ENCODE measurements around the gene FOXRED1.

FOXRED1 gene

GRCh38 chr11:126282736-126283591 lies 14.0 kb downstream of the FOXRED1 start, which contains the start of gene TIRAP:
TIRAP (plus strand) TSS chr11:126283093; CDS start chr11:126290895, 7,802 bp downstream.
- H3K4me1 ChIP-seq (ENCODE audit: low read length): peaks cover 7% of the 10 kb centered on the region
- no peaks in the 10 kb centered on the region for H3K27me3 ChIP-seq (replicated peaks; ENCODE audit: insufficient read depth, low read length)
- H4K20me1 ChIP-seq (ENCODE audit: insufficient read depth, low read length): no peaks in the 10 kb centered on the region
- H3K79me2 ChIP-seq (ENCODE audit: low read length): peaks cover 35% of the 10 kb centered on the region
- peaks cover 20% of the 10 kb centered on the region for H3F3A ChIP-seq (ENCODE audit: insufficient read depth, low read length)
- H3K9ac ChIP-seq (ENCODE audit: low read length): peak within 1 kb of the TSS; percentile 88
- H3K4me2 ChIP-seq (ENCODE audit: low read depth, low read length): peak within 1 kb of the TSS; percentile 89
- no peaks in the 10 kb centered on the region for H3K36me3 ChIP-seq (replicated peaks; ENCODE audit: insufficient read depth, low read length)
- TF ChIP-seq EZH2 (optimal IDR thresholded peaks at IDR 0.05; ENCODE audit: low read depth, low read length) (no peak), EZH2phosphoT487 (IDR thresholded peaks at IDR 0.05; ENCODE audit: low read length) (no peak), CTCF (IDR thresholded peaks at IDR 0.05; ENCODE audit: low read length) (no peak)
- peak; percentile 61 for DNase-seq
- peak within 1 kb of the TSS; percentile 79 for H2AFZ ChIP-seq (ENCODE audit: low read length)
- peak within 1 kb of the TSS; percentile 79 for H3K4me3 ChIP-seq (ENCODE audit: low read length)
- H3K9me3 ChIP-seq (replicated peaks; ENCODE audit: insufficient read depth, low read length): no peaks in the 10 kb centered on the region
- H3K27ac ChIP-seq (ENCODE audit: low read length): peak within 1 kb of the TSS; percentile 77
- H3K9me2 ChIP-seq (replicated peaks; ENCODE audit: insufficient read depth, low read length): no peaks in the 10 kb centered on the region

- Histone ChIP-seq H3K4me2 (ENCODE audit: low read depth, low read length) (peak overlapping the region; percentile 86; the same call in 1 of the 2 replicates), H3K79me2 (ENCODE audit: low read length) (peaks cover 35% of the 10 kb centered on the region), H4K20me1 (ENCODE audit: insufficient read depth, low read length) (no peaks in the 10 kb centered on the region), H3K9me2 (replicated peaks; ENCODE audit: insufficient read depth, low read length) (no peaks in the 10 kb centered on the region), H2AFZ (ENCODE audit: low read length) (no peak overlapping the region), H3K36me3 (replicated peaks; ENCODE audit: insufficient read depth, low read length) (no peaks in the 10 kb centered on the region), H3K27ac (ENCODE audit: low read length) (peak overlapping the region; percentile 16; the same call in 1 of the 2 replicates), H3K9ac (ENCODE audit: low read length) (no peak overlapping the region), H3K4me1 (ENCODE audit: low read length) (peaks cover 7% of the 10 kb centered on the region), H3K4me3 (ENCODE audit: low read length) (no peak overlapping the region), H3K27me3 (replicated peaks; ENCODE audit: insufficient read depth, low read length) (no peaks in the 10 kb centered on the region), H3K9me3 (replicated peaks; ENCODE audit: insufficient read depth, low read length) (no peaks in the 10 kb centered on the region), H3F3A (ENCODE audit: insufficient read depth, low read length) (peaks cover 20% of the 10 kb centered on the region)
- TF ChIP-seq EZH2 (optimal IDR thresholded peaks at IDR 0.05; ENCODE audit: low read depth, low read length): no peak
- TF ChIP-seq CTCF (IDR thresholded peaks at IDR 0.05; ENCODE audit: low read length): no peak
- TF ChIP-seq EZH2phosphoT487 (IDR thresholded peaks at IDR 0.05; ENCODE audit: low read length): no peak
- peak; percentile 87 for DNase-seq
Measured at GRCh38 chr11:126284829-126285228, 15.9 kb downstream of the FOXRED1 start.

GRCh38 chr11:126288237-126288636 lies 19.3 kb downstream of the FOXRED1 start:
- H2AFZ ChIP-seq (ENCODE audit: low read length): no peak overlapping the region
- peaks cover 7% of the 10 kb centered on the region for H3K4me1 ChIP-seq (ENCODE audit: low read length)
- H3K27ac ChIP-seq (ENCODE audit: low read length): no peak overlapping the region
- H3K9me3 ChIP-seq (replicated peaks; ENCODE audit: insufficient read depth, low read length): no peaks in the 10 kb centered on the region
- no peaks in the 10 kb centered on the region for H3K27me3 ChIP-seq (replicated peaks; ENCODE audit: insufficient read depth, low read length)
- no peak overlapping the region for H3K4me2 ChIP-seq (ENCODE audit: low read depth, low read length)
- no peaks in the 10 kb centered on the region for H3K9me2 ChIP-seq (replicated peaks; ENCODE audit: insufficient read depth, low read length)
- no peak overlapping the region for H3K4me3 ChIP-seq (ENCODE audit: low read length)
- H3K79me2 ChIP-seq (ENCODE audit: low read length): peaks cover 34% of the 10 kb centered on the region
- no peaks in the 10 kb centered on the region for H4K20me1 ChIP-seq (ENCODE audit: insufficient read depth, low read length)
- H3F3A ChIP-seq (ENCODE audit: insufficient read depth, low read length): peaks cover 12% of the 10 kb centered on the region
- TF ChIP-seq CTCF (IDR thresholded peaks at IDR 0.05; ENCODE audit: low read length): no peak
- TF ChIP-seq EZH2 (optimal IDR thresholded peaks at IDR 0.05; ENCODE audit: low read depth, low read length): no peak
- no peak for TF ChIP-seq EZH2phosphoT487 (IDR thresholded peaks at IDR 0.05; ENCODE audit: low read length)
- H3K36me3 ChIP-seq (replicated peaks; ENCODE audit: insufficient read depth, low read length): no peaks in the 10 kb centered on the region
- no peak for DNase-seq
- no peak overlapping the region for H3K9ac ChIP-seq (ENCODE audit: low read length)

All from MM.1S (cell line).